Upper lobe of left lung (tissue), 6 donors: ENCODE measurements around the gene CCDC171. TPM values are rescaled to one million over a fixed set of nuclear protein-coding genes. Genes with fewer than 3 reads are reported as not detected.
A peak's percentile ranks its signal among the peaks of the same experiment; 100 is the strongest.
"Not testable (repeated sequence)": the region's sequence is repeated elsewhere in the genome, so short reads cannot be mapped to it uniquely, and the experiment has no call there.

Source experiments
- ATAC-seq, 2 donors: fragments of 200-7000 bp; cut with Tn5 transposase; one replicate each; pipeline ENCODE4 v1.9.1; 2022; ENCODE audit warnings: mild to moderate bottlenecking in 2 of 2, moderate library complexity in 2 of 2; ENCODE audit not compliant: low FRiP score in 2 of 2
- DNase-seq, 2 donors: peaks; one replicate each; pipeline ENCODE4 v3.0.0-alpha.2; 2019 to 2020
- H3K27ac ChIP-seq, 4 donors: fragments of 200-600 bp; sonication (generic); one replicate each; pipeline ENCODE4 v1.5.1; 2016 to 2019
- H3K27me3 ChIP-seq, 4 donors: fragments of 200-600 bp; sonication (generic); one replicate each; pipeline ENCODE4 v1.5.1; 2017 to 2019
- H3K36me3 ChIP-seq, 4 donors: fragments of 200-600 bp; sonication (generic); one replicate each; pipeline ENCODE4 v1.5.1; 2016 to 2019
- H3K4me1 ChIP-seq, 4 donors: fragments of 200-600 bp; sonication (generic); one replicate each; pipeline ENCODE4 v1.5.1; 2018 to 2019
- H3K4me3 ChIP-seq, 4 donors: fragments of 200-600 bp; sonication (generic); one replicate each; pipeline ENCODE4 v1.5.1; 2017 to 2019; ENCODE audit warnings: mild to moderate bottlenecking in 2 of 4, moderate library complexity in 1 of 4
- H3K9me3 ChIP-seq, 4 donors: fragments of 200-600 bp; sonication (generic); one replicate each; pipeline ENCODE4 v1.5.1; 2018 to 2019
- CTCF ChIP-seq, 6 experiments: fragments of 450-650 bp in 4 of 6; fragments of 200-600 bp in 2 of 6; sonication (generic) in 2 of 6; IDR thresholded peaks; one replicate each; pipeline ENCODE4 v1.5.1; 2016 to 2019; ENCODE audit warnings: antibody characterized with exemption in 6 of 6
- EP300 ChIP-seq, 4 donors: sonication (generic); formaldehyde crosslinking; IDR thresholded peaks; one replicate each; pipeline ENCODE4 v1.5.1; 2017; ENCODE audit warnings: antibody characterized with exemption in 4 of 4, control low read depth in 2 of 4
- POLR2A ChIP-seq, 4 donors: fragments of 450-650 bp; IDR thresholded peaks; one replicate each; pipeline ENCODE4 v1.5.1; 2016 to 2017; ENCODE audit warnings: antibody characterized with exemption in 4 of 4, mild to moderate bottlenecking in 2 of 4
- POLR2AphosphoS5 ChIP-seq, 2 donors: sonication (generic); formaldehyde crosslinking; IDR thresholded peaks; one replicate each; pipeline ENCODE4 v1.5.1; 2017; ENCODE audit warnings: antibody characterized with exemption in 2 of 2
- WGBS, 2 donors: methylation state at CpG; one replicate each; pipeline ENCODE4 v1.1.5; 2017 to 2018; 5-methylcytosine and 5-hydroxymethylcytosine counted together
- total RNA-seq, 6 donors: library from RNA; depleted of rRNA in 4 of 6; stranded (reverse); fragments of >200 nt in 4 of 6; gene quantifications; one replicate each; pipeline versions ENCODE4 v1.1.0 to v1.2.1, GENCODE V29; 2016 to 2021
- donor health status: DM: no; HTN: no; CAD: no; lungs with moderate emphysema.
- donor health status: DM: no; HTN: yes; CAD: no; lungs with severe emphysema.

The CCDC171 gene
- total RNA-seq, 6 donors from 2014 or later = 2.4 to 16.8 (median 6.6) TPM

GRCh38 chr9:15693701-15694100, 140.9 kb downstream of the CCDC171 start:
- H3K4me1 ChIP-seq = no peaks in the 10 kb centered on the region
- no peak for ATAC-seq
- no peaks in the 10 kb centered on the region for H3K36me3 ChIP-seq
- no peak overlapping the region for H3K27ac ChIP-seq
- no peak overlapping the region for H3K4me3 ChIP-seq
- no peak for TF ChIP-seq CTCF (IDR thresholded peaks at IDR 0.05)
- H3K9me3 ChIP-seq = no peaks in the 10 kb centered on the region
- no peak for DNase-seq
- H3K27me3 ChIP-seq = no peaks in the 10 kb centered on the region

DNA sequence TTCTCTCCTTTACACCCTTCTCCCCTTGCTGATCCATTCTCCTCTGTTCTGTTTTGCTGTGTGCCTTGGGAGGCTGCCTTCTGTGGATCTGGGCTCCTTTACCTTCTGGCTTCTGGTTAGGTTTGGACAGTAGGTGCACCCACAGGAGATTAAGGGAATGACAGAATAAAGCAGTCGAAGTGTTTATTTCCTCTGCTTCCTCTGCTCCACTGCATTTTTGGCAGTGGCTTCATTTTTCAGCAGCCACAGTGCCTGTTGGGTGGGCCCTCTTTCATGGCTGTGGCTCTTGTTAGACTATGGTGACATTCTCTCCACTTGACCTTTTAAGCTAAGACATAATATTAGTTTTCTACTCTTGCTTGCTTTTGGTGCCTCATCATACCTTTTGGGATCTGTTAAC, 144.1 kb downstream of the CCDC171 start:
- Histone ChIP-seq H3K4me1 (no peaks in the 10 kb centered on the region), H3K36me3 (no peaks in the 10 kb centered on the region), H3K27ac (no peak overlapping the region), H3K27me3 (no peaks in the 10 kb centered on the region), H3K9me3 (no peaks in the 10 kb centered on the region), H3K4me3 (no peak overlapping the region)
- TF ChIP-seq CTCF (IDR thresholded peaks at IDR 0.05) (no peak), EP300 (IDR thresholded peaks at IDR 0.05) (no peak)
- 13 to 25% methylated on average over 1 of the region's 1 CpG for WGBS, 2 donors
- no peak for ATAC-seq
- no peak for DNase-seq

DNA sequence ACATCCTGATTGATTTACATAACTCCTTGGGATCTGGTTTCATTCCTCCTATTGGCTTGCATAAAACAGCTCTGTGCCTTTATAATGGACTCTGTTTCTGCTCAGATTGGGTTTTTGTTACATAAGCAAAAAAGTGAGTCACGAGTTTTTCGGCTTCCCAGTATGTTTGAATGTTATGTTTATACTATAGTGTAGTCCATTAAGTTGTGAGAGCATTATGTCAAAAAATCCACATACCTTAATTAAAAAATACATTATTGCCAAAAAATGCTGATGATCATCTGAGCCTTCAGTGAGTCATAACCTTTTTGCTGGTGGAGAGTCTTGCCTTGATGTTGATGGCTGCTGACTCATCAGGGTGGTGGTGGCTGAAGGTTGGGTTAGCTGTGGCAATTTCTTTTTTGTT, 144.6 kb downstream of the CCDC171 start:
- DNase-seq (no peak), ATAC-seq (no peak)
- no peaks in the 10 kb centered on the region for H3K27me3 ChIP-seq
- H3K4me3 ChIP-seq = no peak overlapping the region
- H3K9me3 ChIP-seq = no peaks in the 10 kb centered on the region
- no peaks in the 10 kb centered on the region for H3K36me3 ChIP-seq
- H3K4me1 ChIP-seq = no peaks in the 10 kb centered on the region
- 100% methylated on average over 2 of the region's 2 CpGs for WGBS, 2 donors
- TF ChIP-seq EP300 (IDR thresholded peaks at IDR 0.05) = no peak
- TF ChIP-seq POLR2A (IDR thresholded peaks at IDR 0.05) = no peak
- TF ChIP-seq POLR2AphosphoS5 (IDR thresholded peaks at IDR 0.05) = no peak
- no peak for TF ChIP-seq CTCF (IDR thresholded peaks at IDR 0.05)
- no peak overlapping the region for H3K27ac ChIP-seq

GRCh38 chr9:15699876-15700559, 147.2 kb downstream of the CCDC171 start:
- H3K4me1 ChIP-seq, H3K27ac ChIP-seq, H3K9me3 ChIP-seq, H3K4me3 ChIP-seq, ATAC-seq, H3K27me3 ChIP-seq, H3K36me3 ChIP-seq: not testable (repeated sequence)
- DNase-seq = peak in 1 of 2 donors; percentile 80
- 95% methylated on average over 12 to 30 of the region's 36 CpGs for WGBS, 2 donors

GRCh38 chr9:15707000-15707399, 154.2 kb downstream of the CCDC171 start:
- Histone ChIP-seq H3K4me3 (no peak overlapping the region), H3K4me1 (no peaks in the 10 kb centered on the region), H3K27ac (no peak overlapping the region), H3K27me3 (no peaks in the 10 kb centered on the region), H3K9me3 (no peaks in the 10 kb centered on the region), H3K36me3 (no peaks in the 10 kb centered on the region)
- DNase-seq (no peak), ATAC-seq (no peak)
- no peak for TF ChIP-seq CTCF (IDR thresholded peaks at IDR 0.05)
- no peak for TF ChIP-seq POLR2AphosphoS5 (IDR thresholded peaks at IDR 0.05)
- no peak for TF ChIP-seq POLR2A (IDR thresholded peaks at IDR 0.05)
- TF ChIP-seq EP300 (IDR thresholded peaks at IDR 0.05) = no peak
- 85 to 89% methylated on average over 3 of the region's 3 CpGs for WGBS, 2 donors
